ENCODE results near the gene GDF2. TPM values are rescaled to one million over a fixed set of nuclear protein-coding genes. Genes with fewer than 3 reads are reported as not detected.

The GDF2 gene
- polyA plus RNA-seq, 4 donors = not detected

GRCh38 chr10:47350671-47351640 lies 28.7 kb downstream of the GDF2 start:
- no peak for DNase-seq (ENCODE audit: low read depth in 4 of 4, low spot score in 3 of 4)

GRCh38 chr10:47351899-47352815 lies 29.9 kb downstream of the GDF2 start:
- DNase-seq (ENCODE audit: low read depth in 4 of 4, low spot score in 3 of 4) = no peak

- DNase-seq (ENCODE audit: low read depth in 4 of 4, low spot score in 3 of 4) = no peak
Observed at GRCh38 chr10:47353351-47353750, 31.1 kb downstream of the GDF2 start.

GRCh38 chr10:47354165-47354564 lies 31.9 kb downstream of the GDF2 start:
- DNase-seq (ENCODE audit: low read depth in 4 of 4, low spot score in 3 of 4) = no peak

- no peak for DNase-seq (ENCODE audit: low read depth in 4 of 4, low spot score in 3 of 4)
Observed at GRCh38 chr10:47354900-47355299, 32.6 kb downstream of the GDF2 start.

- DNase-seq (ENCODE audit: low read depth in 4 of 4, low spot score in 3 of 4) = no peak
Observed at GRCh38 chr10:47356708-47357107, 34.5 kb downstream of the GDF2 start.

GRCh38 chr10:47357131-47357582 lies 34.9 kb downstream of the GDF2 start:
- no peak for DNase-seq (ENCODE audit: low read depth in 4 of 4, low spot score in 3 of 4)

GRCh38 chr10:47357911-47358310 lies 35.7 kb downstream of the GDF2 start:
- DNase-seq (ENCODE audit: low read depth in 4 of 4, low spot score in 3 of 4) = no peak

- no peak for DNase-seq (ENCODE audit: low read depth in 4 of 4, low spot score in 3 of 4)
Observed at GRCh38 chr10:47358457-47358856, 36.2 kb downstream of the GDF2 start.

GRCh38 chr10:47359101-47359500 lies 36.8 kb downstream of the GDF2 start:
- DNase-seq (ENCODE audit: low read depth in 4 of 4, low spot score in 3 of 4) = no peak

GRCh38 chr10:47359626-47360418 lies 37.6 kb downstream of the GDF2 start:
- no peak for DNase-seq (ENCODE audit: low read depth in 4 of 4, low spot score in 3 of 4)

GRCh38 chr10:47360419-47361040 lies 38.3 kb downstream of the GDF2 start:
- DNase-seq (ENCODE audit: low read depth in 4 of 4, low spot score in 3 of 4) = no peak

- DNase-seq (ENCODE audit: low read depth in 4 of 4, low spot score in 3 of 4) = no peak
Observed at GRCh38 chr10:47361293-47361692, 39.0 kb downstream of the GDF2 start.

GRCh38 chr10:47362199-47362598 lies 39.9 kb downstream of the GDF2 start:
- no peak for DNase-seq (ENCODE audit: low read depth in 4 of 4, low spot score in 3 of 4)

- no peak for DNase-seq (ENCODE audit: low read depth in 4 of 4, low spot score in 3 of 4)
Observed at GRCh38 chr10:47363781-47364180, 41.5 kb downstream of the GDF2 start.

GRCh38 chr10:47364366-47364765 lies 42.1 kb downstream of the GDF2 start:
- no peak for DNase-seq (ENCODE audit: low read depth in 4 of 4, low spot score in 3 of 4)

- DNase-seq (ENCODE audit: low read depth in 4 of 4, low spot score in 3 of 4) = no peak
Observed at GRCh38 chr10:47364911-47365310, 42.7 kb downstream of the GDF2 start.

- DNase-seq (ENCODE audit: low read depth in 4 of 4, low spot score in 3 of 4) = no peak
Observed at GRCh38 chr10:47365431-47366180, 43.4 kb downstream of the GDF2 start.

GRCh38 chr10:47366181-47366631 lies 44.0 kb downstream of the GDF2 start:
- no peak for DNase-seq (ENCODE audit: low read depth in 4 of 4, low spot score in 3 of 4)

Measured in right renal pelvis (tissue), 4 donors.